DOHH2 (cell line): ENCODE measurements around the gene ITPRIPL2.

Source experiments
- EZH2phosphoT487 ChIP-seq: fragments of 200-600 bp; sonication (generic); IDR thresholded peaks from 2 replicates; pipeline ENCODE4 v1.6.1; 2017; ENCODE audit warnings: borderline replicate concordance, mild to moderate bottlenecking, antibody characterized with exemption, low read length, moderate library complexity, mixed read lengths
- TF ChIP-seq, protein P1 (sequence below): fragments of 200-600 bp; sonication (generic); IDR thresholded peaks from one replicate; pipeline ENCODE4 v1.5.1; 2014; ENCODE audit warnings: antibody characterized with exemption, mild to moderate bottlenecking, low read depth, low read length; ENCODE audit not compliant: poor library complexity, severe bottlenecking

- TF ChIP-seq, protein P1, sequence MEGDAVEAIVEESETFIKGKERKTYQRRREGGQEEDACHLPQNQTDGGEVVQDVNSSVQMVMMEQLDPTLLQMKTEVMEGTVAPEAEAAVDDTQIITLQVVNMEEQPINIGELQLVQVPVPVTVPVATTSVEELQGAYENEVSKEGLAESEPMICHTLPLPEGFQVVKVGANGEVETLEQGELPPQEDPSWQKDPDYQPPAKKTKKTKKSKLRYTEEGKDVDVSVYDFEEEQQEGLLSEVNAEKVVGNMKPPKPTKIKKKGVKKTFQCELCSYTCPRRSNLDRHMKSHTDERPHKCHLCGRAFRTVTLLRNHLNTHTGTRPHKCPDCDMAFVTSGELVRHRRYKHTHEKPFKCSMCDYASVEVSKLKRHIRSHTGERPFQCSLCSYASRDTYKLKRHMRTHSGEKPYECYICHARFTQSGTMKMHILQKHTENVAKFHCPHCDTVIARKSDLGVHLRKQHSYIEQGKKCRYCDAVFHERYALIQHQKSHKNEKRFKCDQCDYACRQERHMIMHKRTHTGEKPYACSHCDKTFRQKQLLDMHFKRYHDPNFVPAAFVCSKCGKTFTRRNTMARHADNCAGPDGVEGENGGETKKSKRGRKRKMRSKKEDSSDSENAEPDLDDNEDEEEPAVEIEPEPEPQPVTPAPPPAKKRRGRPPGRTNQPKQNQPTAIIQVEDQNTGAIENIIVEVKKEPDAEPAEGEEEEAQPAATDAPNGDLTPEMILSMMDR: no peak
- no peak for TF ChIP-seq EZH2phosphoT487
Measured at GRCh38 chr16:19133600-19133999, 19.8 kb downstream of the ITPRIPL2 start.
